Choroid plexus epithelial cell (primary cell): ENCODE measurements around the gene ZNF281.

Source experiments
- DNase-seq: peaks from one replicate; pipeline ENCODE4 v3.0.0-alpha.2; 2010; ENCODE audit warnings: low read depth
- H3K4me3 ChIP-seq: 2 replicates; pipeline ENCODE4 v1.5.1; 2011; ENCODE audit warnings: low read depth, mild to moderate bottlenecking, control low read depth, low read length, moderate library complexity
- TF ChIP-seq, protein P1 (sequence below): conservative IDR thresholded peaks from 2 replicates; pipeline ENCODE4 v1.5.1; 2011; ENCODE audit warnings: low read depth, mild to moderate bottlenecking, control low read depth, inconsistent platforms, low read length, moderate library complexity

Gene ZNF281

DNA sequence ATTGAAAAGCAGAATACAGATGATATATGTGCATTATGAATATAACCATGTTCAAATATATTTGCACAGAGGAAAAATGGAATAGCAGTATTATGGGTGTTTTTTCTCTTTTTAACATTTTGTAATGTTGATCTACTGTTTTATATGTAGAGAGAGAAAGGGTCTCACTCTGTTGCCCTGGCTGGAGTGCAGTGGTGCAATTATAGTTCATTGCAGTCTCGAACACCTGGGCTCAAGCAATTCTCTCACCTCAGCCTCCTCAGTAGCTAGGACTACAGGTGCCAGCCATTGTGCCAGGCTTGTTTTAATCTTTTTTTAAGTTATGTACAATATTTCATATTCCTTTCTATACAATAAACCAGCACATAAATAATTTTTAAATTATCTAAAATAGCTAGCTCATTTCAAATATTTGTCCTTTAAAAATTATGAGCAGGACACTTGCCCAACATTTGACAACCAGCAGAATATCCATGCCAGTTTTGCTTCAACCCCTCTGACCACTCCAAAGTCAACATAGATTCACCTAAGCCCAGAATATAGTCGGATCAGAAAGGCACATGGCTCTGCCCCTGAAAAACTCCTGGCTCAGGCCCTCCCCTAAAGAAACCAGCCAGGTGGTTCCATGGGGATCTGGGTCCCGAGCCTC lies 29.8 kb downstream of the ZNF281 start:
- DNase-seq: no peak
- TF ChIP-seq, protein P1, sequence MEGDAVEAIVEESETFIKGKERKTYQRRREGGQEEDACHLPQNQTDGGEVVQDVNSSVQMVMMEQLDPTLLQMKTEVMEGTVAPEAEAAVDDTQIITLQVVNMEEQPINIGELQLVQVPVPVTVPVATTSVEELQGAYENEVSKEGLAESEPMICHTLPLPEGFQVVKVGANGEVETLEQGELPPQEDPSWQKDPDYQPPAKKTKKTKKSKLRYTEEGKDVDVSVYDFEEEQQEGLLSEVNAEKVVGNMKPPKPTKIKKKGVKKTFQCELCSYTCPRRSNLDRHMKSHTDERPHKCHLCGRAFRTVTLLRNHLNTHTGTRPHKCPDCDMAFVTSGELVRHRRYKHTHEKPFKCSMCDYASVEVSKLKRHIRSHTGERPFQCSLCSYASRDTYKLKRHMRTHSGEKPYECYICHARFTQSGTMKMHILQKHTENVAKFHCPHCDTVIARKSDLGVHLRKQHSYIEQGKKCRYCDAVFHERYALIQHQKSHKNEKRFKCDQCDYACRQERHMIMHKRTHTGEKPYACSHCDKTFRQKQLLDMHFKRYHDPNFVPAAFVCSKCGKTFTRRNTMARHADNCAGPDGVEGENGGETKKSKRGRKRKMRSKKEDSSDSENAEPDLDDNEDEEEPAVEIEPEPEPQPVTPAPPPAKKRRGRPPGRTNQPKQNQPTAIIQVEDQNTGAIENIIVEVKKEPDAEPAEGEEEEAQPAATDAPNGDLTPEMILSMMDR: no peak
- H3K4me3 ChIP-seq: no peak overlapping the region

DNA sequence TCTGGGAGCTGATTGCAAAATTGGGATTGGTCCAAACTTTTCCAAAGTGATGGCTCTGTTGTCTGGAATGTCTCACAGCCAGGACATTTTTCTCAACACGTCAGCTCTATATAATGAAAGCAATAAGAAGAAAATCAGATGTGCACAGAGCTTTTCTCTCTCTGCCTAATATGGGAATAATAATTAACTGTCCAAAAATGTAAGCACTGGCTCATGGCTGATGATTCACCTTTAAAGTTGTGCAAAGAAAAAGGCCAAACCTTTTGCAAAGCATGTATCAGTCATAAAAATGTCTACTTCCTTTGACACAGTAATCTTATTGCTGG lies 30.4 kb downstream of the ZNF281 start:
- DNase-seq: peak; percentile 78
- TF ChIP-seq, protein P1: no peak
- no peak overlapping the region for H3K4me3 ChIP-seq

DNA sequence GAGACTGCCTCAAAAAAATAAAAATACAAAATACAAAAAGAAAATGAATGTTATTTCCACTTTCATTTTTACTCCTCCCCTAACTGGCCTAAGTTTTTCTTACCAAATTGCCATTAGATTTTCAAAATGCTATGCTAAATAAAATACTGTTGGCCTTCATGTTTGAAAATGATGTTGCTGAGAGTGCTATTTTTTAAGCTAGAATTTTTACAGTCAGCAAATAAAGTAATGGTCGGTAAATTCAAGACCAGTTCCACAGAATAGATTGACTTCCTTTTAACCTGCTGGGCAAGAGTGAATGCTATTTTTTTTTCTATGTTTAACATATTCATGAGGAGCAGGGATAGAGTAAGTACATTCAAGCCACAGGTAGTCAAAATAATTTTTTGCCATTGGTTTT lies 31.7 kb downstream of the ZNF281 start:
- no peak overlapping the region for H3K4me3 ChIP-seq
- DNase-seq: no peak

GRCh38 chr1:200376528-200376927 lies 33.3 kb downstream of the ZNF281 start:
- DNase-seq: no peak
- TF ChIP-seq, protein P1: no peak
- no peak overlapping the region for H3K4me3 ChIP-seq

More for the DNA sequence above, 31.7 kb downstream of the ZNF281 start:
- TF ChIP-seq, protein P1: no peak

- no peak overlapping the region for H3K4me3 ChIP-seq
- TF ChIP-seq, protein P1: no peak
- DNase-seq: peak; percentile 32
Measured at GRCh38 chr1:200374569-200375295, 35.1 kb downstream of the ZNF281 start.

GRCh38 chr1:200373811-200374231 lies 36.0 kb downstream of the ZNF281 start:
- DNase-seq: no peak
- TF ChIP-seq, protein P1: no peak
- H3K4me3 ChIP-seq: no peak overlapping the region

DNA sequence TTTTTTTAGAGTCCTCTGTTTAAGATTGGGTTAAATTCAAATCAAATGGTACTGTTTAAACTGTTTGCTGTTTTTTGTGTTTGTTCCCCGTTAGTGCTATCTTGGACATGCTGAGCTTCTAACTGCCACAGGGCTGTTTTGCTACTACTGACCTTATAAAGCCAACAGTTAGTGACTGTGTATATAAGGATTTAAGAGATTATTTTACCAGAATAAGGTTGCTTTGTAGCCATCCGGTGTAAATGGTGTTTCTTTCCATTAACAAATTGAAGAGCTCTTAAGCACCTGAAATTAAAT lies 37.0 kb downstream of the ZNF281 start:
- TF ChIP-seq, protein P1: no peak
- H3K4me3 ChIP-seq: no peak overlapping the region
- no peak for DNase-seq
